ENCODE measurements around the gene STK40. TPM values are rescaled to one million over a fixed set of nuclear protein-coding genes. Genes with fewer than 3 reads are reported as not detected.

The STK40 gene
- total and polyA plus RNA-seq, 2 donors from 2014 or later = 30.9 to 39.2 TPM

- H3K9ac ChIP-seq (ENCODE audit: low read length in 3 of 3) = peak overlapping the region in 2 of 3 donors; percentile 24 to 34
- intact Hi-C loops (cut with DNase I) = no loop called here
These were observed 65.0 kb downstream of the STK40 start for GRCh38 chr1:36320767-36321118.

GRCh38 chr1:36320291-36320761 lies 65.4 kb downstream of the STK40 start:
- no peak for FAIRE-seq
- TF ChIP-seq CTCF (IDR thresholded peaks at IDR 0.05; ENCODE audit: borderline replicate concordance, extremely low read depth, insufficient read depth) = no peak

More at GRCh38 chr1:36320767-36321118, 65.0 kb downstream of the STK40 start:
- Histone ChIP-seq H3K27ac (ENCODE audit: low read depth in 2 of 2, low read length in 2 of 2) (peak overlapping the region; percentile 32 to 59), H3K36me3 (ENCODE audit: control insufficient read depth in 2 of 3, insufficient read depth in 3 of 3, low read length in 3 of 3) (no peaks in the 10 kb centered on the region), H3K4me1 (ENCODE audit: control insufficient read depth in 2 of 3, insufficient read depth in 2 of 3, low read depth in 1 of 3, low read length in 3 of 3) (peaks cover 5 to 16% (median 6%) of the 10 kb centered on the region in 3 donors), H3K9me3 (ENCODE audit: control insufficient read depth in 2 of 3, insufficient read depth in 1 of 3, low read length in 3 of 3) (no peaks in the 10 kb centered on the region), H3K4me3 (ENCODE audit: low read length in 3 of 3) (peak overlapping the region in 2 of 3 donors; percentile 45 to 51), H3K27me3 (ENCODE audit: control insufficient read depth, insufficient read depth, low read length) (no peaks in the 10 kb centered on the region)
- TF ChIP-seq CTCF (IDR thresholded peaks at IDR 0.05; ENCODE audit: borderline replicate concordance, extremely low read depth, insufficient read depth) = no peak
- FAIRE-seq (no peak), DNase-seq (no peak)

GRCh38 chr1:36309397-36309796 lies 76.3 kb downstream of the STK40 start:
- no peak overlapping the region for H3K4me3 ChIP-seq (ENCODE audit: low read length in 3 of 3)
- no peak for DNase-seq
- H3K9ac ChIP-seq (ENCODE audit: low read length in 3 of 3) = no peak overlapping the region
- H3K9me3 ChIP-seq (ENCODE audit: control insufficient read depth in 2 of 3, insufficient read depth in 1 of 3, low read length in 3 of 3) = no peaks in the 10 kb centered on the region
- peaks cover 0 to 11% (median 10%) of the 10 kb centered on the region in 3 donors for H3K4me1 ChIP-seq (ENCODE audit: control insufficient read depth in 2 of 3, insufficient read depth in 2 of 3, low read depth in 1 of 3, low read length in 3 of 3)
- no peak for FAIRE-seq
- no peak overlapping the region for H3K27ac ChIP-seq (ENCODE audit: low read depth in 2 of 2, low read length in 2 of 2)
- H3K36me3 ChIP-seq (ENCODE audit: control insufficient read depth in 2 of 3, insufficient read depth in 3 of 3, low read length in 3 of 3) = no peaks in the 10 kb centered on the region
- intact Hi-C loops (cut with DNase I) = no loop called here
- no peaks in the 10 kb centered on the region for H3K27me3 ChIP-seq (ENCODE audit: control insufficient read depth, insufficient read depth, low read length)
- no peak for TF ChIP-seq CTCF (IDR thresholded peaks at IDR 0.05; ENCODE audit: borderline replicate concordance, extremely low read depth, insufficient read depth)

More at GRCh38 chr1:36320291-36320761, 65.4 kb downstream of the STK40 start:
- H3K27me3 ChIP-seq (ENCODE audit: control insufficient read depth, insufficient read depth, low read length) = no peaks in the 10 kb centered on the region
- DNase-seq = peak in 2 of 5 donors; percentile 60 to 78
- peaks cover 5 to 16% (median 6%) of the 10 kb centered on the region in 3 donors for H3K4me1 ChIP-seq (ENCODE audit: control insufficient read depth in 2 of 3, insufficient read depth in 2 of 3, low read depth in 1 of 3, low read length in 3 of 3)
- no peaks in the 10 kb centered on the region for H3K9me3 ChIP-seq (ENCODE audit: control insufficient read depth in 2 of 3, insufficient read depth in 1 of 3, low read length in 3 of 3)
- H3K36me3 ChIP-seq (ENCODE audit: control insufficient read depth in 2 of 3, insufficient read depth in 3 of 3, low read length in 3 of 3) = no peaks in the 10 kb centered on the region
- peak overlapping the region in 1 of 3 donors; percentile 24 for H3K9ac ChIP-seq (ENCODE audit: low read length in 3 of 3)
- H3K4me3 ChIP-seq (ENCODE audit: low read length in 3 of 3) = peak overlapping the region in 2 of 3 donors; percentile 45 to 51
- H3K27ac ChIP-seq (ENCODE audit: low read depth in 2 of 2, low read length in 2 of 2) = peak overlapping the region; percentile 29 to 47
- intact Hi-C loops (cut with DNase I) = no loop called here
